Tibial nerve (tissue), 4 donors: ENCODE measurements around the gene OLFML3. TPM values are rescaled to one million over a fixed set of nuclear protein-coding genes. Genes with fewer than 3 reads are reported as not detected.

ENCODE experiments used
- DNase-seq, 2 donors: peaks; one replicate each; pipeline ENCODE4 v3.0.0-alpha.2; 2019; ENCODE audit warnings: low spot score in 2 of 2
- H3K27ac ChIP-seq, 4 donors: fragments of 200-600 bp; sonication (generic) in 3 of 4; one replicate each; pipeline ENCODE4 v1.5.1; 2017 to 2019; ENCODE audit warnings: mild to moderate bottlenecking in 1 of 4
- H3K27me3 ChIP-seq, 2 donors: fragments of 200-600 bp; sonication (generic) in 1 of 2; one replicate each; pipeline versions ENCODE4 v1.5.1 to v1.6.0; 2017 to 2019
- H3K36me3 ChIP-seq, 3 donors: fragments of 200-600 bp; sonication (generic); one replicate each; pipeline ENCODE4 v1.5.1; 2018 to 2019
- H3K4me1 ChIP-seq, 4 donors: fragments of 200-600 bp; sonication (generic) in 3 of 4; one replicate each; pipeline ENCODE4 v1.5.1; 2017 to 2019
- H3K4me3 ChIP-seq, 4 donors: fragments of 200-600 bp; sonication (generic) in 3 of 4; one replicate each; pipeline ENCODE4 v1.5.1; 2017 to 2019; ENCODE audit warnings: mild to moderate bottlenecking in 1 of 4, moderate library complexity in 1 of 4
- H3K9me3 ChIP-seq, 4 donors: fragments of 200-600 bp; sonication (generic) in 3 of 4; one replicate each; pipeline ENCODE4 v1.5.1; 2017 to 2019
- EP300 ChIP-seq, 2 donors: sonication (generic); formaldehyde crosslinking; IDR thresholded peaks; one replicate each; pipeline ENCODE4 v1.6.1; 2017; ENCODE audit warnings: antibody characterized with exemption in 2 of 2, mild to moderate bottlenecking in 1 of 2
- POLR2A ChIP-seq, 2 donors: fragments of 450-650 bp; IDR thresholded peaks; one replicate each; pipeline ENCODE4 v1.6.1; 2017; ENCODE audit warnings: antibody characterized with exemption in 2 of 2, mild to moderate bottlenecking in 2 of 2, moderate library complexity in 2 of 2
- WGBS, 2 donors: methylation state at CpG; one replicate each; pipeline ENCODE4 v1.1.5; 2018; 5-methylcytosine and 5-hydroxymethylcytosine counted together
- total RNA-seq, 4 donors: library from RNA; depleted of rRNA; stranded (reverse); fragments of >200 nt; gene quantifications; one replicate each; pipeline ENCODE4 v1.1.0, GENCODE V29; 2016
- TF ChIP-seq, protein P1 (sequence below), 5 experiments: fragments of 200-600 bp in 3 of 5; fragments of 450-650 bp in 2 of 5; sonication (generic) in 3 of 5; IDR thresholded peaks; one replicate each; pipeline ENCODE4 v1.5.1; 2016 to 2019; ENCODE audit warnings: antibody characterized with exemption in 5 of 5, mild to moderate bottlenecking in 3 of 5, moderate library complexity in 2 of 5

The OLFML3 gene
- total RNA-seq, 4 donors from 2014 or later: 19.2 to 168 (median 50.0) TPM

DNA sequence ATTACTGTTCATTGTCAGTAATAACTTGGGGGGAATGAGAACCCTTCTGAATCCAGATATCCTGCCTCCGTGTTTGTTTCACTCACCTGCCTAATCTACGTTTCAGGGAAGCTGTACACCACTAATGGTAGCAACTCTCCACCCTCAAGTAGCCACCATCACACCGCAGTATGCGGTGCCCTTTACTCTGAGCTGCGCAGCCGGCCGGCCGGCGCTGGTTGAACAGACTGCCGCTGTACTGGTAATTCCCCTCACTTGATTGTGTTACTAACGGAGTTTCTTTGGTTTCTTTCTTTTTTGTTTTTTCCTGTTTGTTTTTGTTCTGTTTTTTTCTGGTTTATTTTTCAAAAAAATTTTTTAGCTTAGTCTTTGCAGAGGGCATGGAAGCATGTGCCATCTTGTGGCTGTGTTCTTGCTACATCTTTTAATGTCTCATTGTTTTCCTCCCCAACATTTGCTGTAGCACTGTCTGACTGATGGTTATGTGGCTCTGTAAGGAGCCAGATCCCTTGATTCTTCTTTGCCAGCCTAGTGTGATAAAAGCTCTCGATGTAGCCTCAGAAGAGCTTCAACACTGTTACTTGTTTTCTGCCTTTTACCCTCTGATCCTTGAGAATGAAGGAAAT lies 15.9 kb upstream of the OLFML3 start:
- Histone ChIP-seq H3K27me3 (no peaks in the 10 kb centered on the region), H3K4me3 (no peak overlapping the region), H3K9me3 (no peaks in the 10 kb centered on the region), H3K36me3 (peaks cover 3 to 74% (median 4%) of the 10 kb centered on the region in 3 donors), H3K27ac (no peak overlapping the region), H3K4me1 (peaks cover 0 to 17% (median 0%) of the 10 kb centered on the region in 4 donors)
- no peak for DNase-seq
- TF ChIP-seq EP300 (IDR thresholded peaks at IDR 0.05) (no peak), POLR2A (IDR thresholded peaks at IDR 0.05) (no peak)
- TF ChIP-seq, protein P1, sequence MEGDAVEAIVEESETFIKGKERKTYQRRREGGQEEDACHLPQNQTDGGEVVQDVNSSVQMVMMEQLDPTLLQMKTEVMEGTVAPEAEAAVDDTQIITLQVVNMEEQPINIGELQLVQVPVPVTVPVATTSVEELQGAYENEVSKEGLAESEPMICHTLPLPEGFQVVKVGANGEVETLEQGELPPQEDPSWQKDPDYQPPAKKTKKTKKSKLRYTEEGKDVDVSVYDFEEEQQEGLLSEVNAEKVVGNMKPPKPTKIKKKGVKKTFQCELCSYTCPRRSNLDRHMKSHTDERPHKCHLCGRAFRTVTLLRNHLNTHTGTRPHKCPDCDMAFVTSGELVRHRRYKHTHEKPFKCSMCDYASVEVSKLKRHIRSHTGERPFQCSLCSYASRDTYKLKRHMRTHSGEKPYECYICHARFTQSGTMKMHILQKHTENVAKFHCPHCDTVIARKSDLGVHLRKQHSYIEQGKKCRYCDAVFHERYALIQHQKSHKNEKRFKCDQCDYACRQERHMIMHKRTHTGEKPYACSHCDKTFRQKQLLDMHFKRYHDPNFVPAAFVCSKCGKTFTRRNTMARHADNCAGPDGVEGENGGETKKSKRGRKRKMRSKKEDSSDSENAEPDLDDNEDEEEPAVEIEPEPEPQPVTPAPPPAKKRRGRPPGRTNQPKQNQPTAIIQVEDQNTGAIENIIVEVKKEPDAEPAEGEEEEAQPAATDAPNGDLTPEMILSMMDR (IDR thresholded peaks at IDR 0.05): no peak
- WGBS, 2 donors: 90 to 94% methylated on average over 12 of the region's 12 CpGs

DNA sequence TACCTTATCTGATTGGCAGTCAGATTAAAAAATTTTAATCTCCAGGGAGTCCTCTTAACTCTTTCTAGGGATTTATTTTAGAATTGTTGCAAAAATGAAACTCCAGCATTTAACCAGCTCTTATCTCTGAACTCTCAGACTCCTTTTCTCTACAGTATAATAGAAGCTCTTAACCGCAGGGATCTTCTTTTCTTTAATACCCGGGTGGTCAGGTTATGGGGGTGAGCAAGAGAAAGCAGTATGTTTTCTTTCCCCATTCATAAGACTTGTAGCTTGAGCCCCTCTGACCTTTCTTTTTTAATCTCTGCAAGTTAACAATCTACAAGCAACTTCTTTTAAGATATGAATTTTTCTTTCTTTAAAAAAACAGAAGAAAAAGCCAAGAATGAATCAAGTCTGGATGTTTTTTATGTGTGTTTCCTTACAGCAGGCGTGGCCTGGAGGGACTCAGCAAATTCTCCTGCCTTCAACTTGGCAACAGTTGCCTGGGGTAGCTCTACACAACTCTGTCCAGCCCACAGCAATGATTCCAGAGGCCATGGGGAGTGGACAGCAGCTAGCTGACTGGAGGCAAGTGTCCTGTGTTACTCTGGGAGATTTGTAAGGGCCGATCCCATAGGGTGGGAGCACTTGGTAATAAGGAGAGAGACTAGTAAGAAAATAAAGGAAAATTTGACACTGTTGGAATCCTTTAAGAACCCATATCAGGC lies 13.4 kb upstream of the OLFML3 start:
- TF ChIP-seq EP300 (IDR thresholded peaks at IDR 0.05) (no peak), POLR2A (IDR thresholded peaks at IDR 0.05) (no peak)
- TF ChIP-seq, protein P1 (IDR thresholded peaks at IDR 0.05): no peak
- no peak overlapping the region for H3K27ac ChIP-seq
- H3K9me3 ChIP-seq: no peaks in the 10 kb centered on the region
- no peak for DNase-seq
- WGBS, 2 donors: 61 to 64% methylated on average over 4 of the region's 4 CpGs
- peaks cover 0 to 17% (median 0%) of the 10 kb centered on the region in 4 donors for H3K4me1 ChIP-seq
- H3K4me3 ChIP-seq: no peak overlapping the region
- peaks cover 0 to 79% (median 18%) of the 10 kb centered on the region in 3 donors for H3K36me3 ChIP-seq
- no peaks in the 10 kb centered on the region for H3K27me3 ChIP-seq

DNA sequence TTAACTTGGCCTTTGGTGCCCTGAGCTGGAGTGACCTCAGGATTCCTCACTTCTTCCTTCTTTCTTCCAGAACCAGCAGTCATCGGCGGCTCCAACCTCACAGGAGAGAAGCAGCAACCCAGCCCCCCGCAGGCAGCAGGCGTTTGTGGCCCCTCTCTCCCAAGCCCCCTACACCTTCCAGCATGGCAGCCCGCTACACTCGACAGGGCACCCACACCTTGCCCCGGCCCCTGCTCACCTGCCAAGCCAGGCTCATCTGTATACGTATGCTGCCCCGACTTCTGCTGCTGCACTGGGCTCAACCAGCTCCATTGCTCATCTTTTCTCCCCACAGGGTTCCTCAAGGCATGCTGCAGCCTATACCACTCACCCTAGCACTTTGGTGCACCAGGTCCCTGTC lies 6.3 kb upstream of the OLFML3 start:
- H3K4me1 ChIP-seq: peaks cover 0 to 32% (median 7%) of the 10 kb centered on the region in 4 donors
- TF ChIP-seq, protein P1 (IDR thresholded peaks at IDR 0.05): no peak
- TF ChIP-seq EP300 (IDR thresholded peaks at IDR 0.05) (no peak), POLR2A (IDR thresholded peaks at IDR 0.05) (no peak)
- no peaks in the 10 kb centered on the region for H3K9me3 ChIP-seq
- DNase-seq: no peak
- 91% methylated on average over 9 of the region's 9 CpGs for WGBS, 2 donors
- peaks cover 0 to 62% (median 30%) of the 10 kb centered on the region in 3 donors for H3K36me3 ChIP-seq
- no peak overlapping the region for H3K27ac ChIP-seq
- no peak overlapping the region for H3K4me3 ChIP-seq
- H3K27me3 ChIP-seq: no peaks in the 10 kb centered on the region

DNA sequence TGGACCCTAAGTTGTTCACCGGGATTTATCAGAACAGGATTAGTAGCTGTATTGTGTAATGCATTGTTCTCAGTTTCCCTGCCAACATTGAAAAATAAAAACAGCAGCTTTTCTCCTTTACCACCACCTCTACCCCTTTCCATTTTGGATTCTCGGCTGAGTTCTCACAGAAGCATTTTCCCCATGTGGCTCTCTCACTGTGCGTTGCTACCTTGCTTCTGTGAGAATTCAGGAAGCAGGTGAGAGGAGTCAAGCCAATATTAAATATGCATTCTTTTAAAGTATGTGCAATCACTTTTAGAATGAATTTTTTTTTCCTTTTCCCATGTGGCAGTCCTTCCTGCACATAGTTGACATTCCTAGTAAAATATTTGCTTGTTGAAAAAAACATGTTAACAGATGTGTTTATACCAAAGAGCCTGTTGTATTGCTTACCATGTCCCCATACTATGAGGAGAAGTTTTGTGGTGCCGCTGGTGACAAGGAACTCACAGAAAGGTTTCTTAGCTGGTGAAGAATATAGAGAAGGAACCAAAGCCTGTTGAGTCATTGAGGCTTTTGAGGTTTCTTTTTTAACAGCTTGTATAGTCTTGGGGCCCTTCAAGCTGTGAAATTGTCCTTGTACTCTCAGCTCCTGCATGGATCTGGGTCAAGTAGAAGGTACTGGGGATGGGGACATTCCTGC lies 3.9 kb upstream of the OLFML3 start:
- WGBS, 2 donors: 47 to 52% methylated on average over 4 of the region's 4 CpGs
- Histone ChIP-seq H3K36me3 (peaks cover 0 to 38% (median 12%) of the 10 kb centered on the region in 3 donors), H3K4me3 (no peak overlapping the region), H3K9me3 (no peaks in the 10 kb centered on the region), H3K27ac (no peak overlapping the region), H3K4me1 (peaks cover 0 to 56% (median 11%) of the 10 kb centered on the region in 4 donors), H3K27me3 (no peaks in the 10 kb centered on the region)
- TF ChIP-seq EP300 (IDR thresholded peaks at IDR 0.05): no peak
- TF ChIP-seq, protein P1 (IDR thresholded peaks at IDR 0.05): no peak
- no peak for TF ChIP-seq POLR2A (IDR thresholded peaks at IDR 0.05)
- DNase-seq: no peak
